HepG2 (cell line): ENCODE measurements around the gene DNAJB6. TPM values are rescaled to one million over a fixed set of nuclear protein-coding genes. Genes with fewer than 3 reads are reported as not detected.
A peak's percentile ranks its signal among the peaks of the same experiment; 100 is the strongest.

Source experiments
- ATAC-seq: fragments of 200-7000 bp; cut with Tn5 transposase; 3 replicates; pipeline ENCODE4 v1.9.1; 2020; ENCODE audit warnings: mild to moderate bottlenecking, moderate library complexity
- BruUV-seq: library from RNA; stranded (reverse); fragments of 400-500 nt; replicated peaks from 2 replicates; lab custom pipeline; 2021; lab: Mats Ljungman, UMichigan
- CTCF ChIA-PET: fragments of 300-600 bp; formaldehyde crosslinking; extraction: SDS; loops from one replicate; lab custom pipeline; 2021; ENCODE audit warnings: low total read pairs, inconsistent platforms, low intra/inter-chr PET ratio; lab: Yijun Ruan, JAX
- POLR2A ChIA-PET: fragments of 350-600 bp; sonication (Branson Sonifier 250); formaldehyde crosslinking; loops from one replicate; lab custom pipeline; 2020; ENCODE audit warnings: antibody characterized with exemption, inconsistent platforms; lab: Yijun Ruan, JAX
- DNase-seq: peaks from one replicate; pipeline ENCODE4 v3.0.0-alpha.2; 2015; ENCODE audit warnings: low spot score
- FAIRE-seq: peaks from 3 replicates; lab custom pipeline; 2011; peaks lifted over from hg19 to GRCh38; lab: Jason Lieb, UNC
- H2AFZ ChIP-seq: one replicate; pipeline ENCODE4 v1.6.1; 2011; ENCODE audit warnings: low read length, inconsistent platforms
- H3K27ac ChIP-seq: fragments of 300-600 bp; 3 replicates; pipeline ENCODE4 v1.8.0; 2011; ENCODE audit warnings: mixed run types, mild to moderate bottlenecking, mixed read lengths, low read length, inconsistent platforms; ENCODE audit not compliant: insufficient read depth; ENCODE audit errors: extremely low read length
- H3K27me3 ChIP-seq, 2 experiments: fragments of 200-600 bp in 1 of 2; 2 replicates in 1 of 2; 3 replicates in 1 of 2; pipeline versions ENCODE4 v1.6.0 to v1.8.0; 2011; ENCODE audit warnings: low read length in 2 of 2, mild to moderate bottlenecking in 2 of 2, moderate library complexity in 2 of 2, inconsistent platforms in 1 of 2; ENCODE audit not compliant: insufficient read depth in 2 of 2, control insufficient read depth in 1 of 2
- H3K36me3 ChIP-seq, 2 experiments: fragments of 200-600 bp in 1 of 2; replicated peaks in 1 of 2; 2 replicates in 1 of 2; 3 replicates in 1 of 2; pipeline versions ENCODE4 v1.5.1 to v1.8.0; 2011; ENCODE audit warnings: low read length in 2 of 2, inconsistent platforms in 1 of 2; ENCODE audit not compliant: insufficient read depth in 2 of 2, control insufficient read depth in 1 of 2
- H3K4me1 ChIP-seq: 2 replicates; pipeline ENCODE4 v1.5.1; 2012; ENCODE audit warnings: low read length, inconsistent platforms; ENCODE audit not compliant: insufficient read depth
- H3K4me2 ChIP-seq: 2 replicates; pipeline ENCODE4 v1.6.0; 2011; ENCODE audit warnings: low read depth, low read length, inconsistent platforms
- H3K4me3 ChIP-seq, 3 experiments: fragments of 200-600 bp in 1 of 3; sonication (generic), shearing (Covaris generic) in 1 of 3; replicated peaks in 1 of 3; 2 replicates each; pipeline ENCODE4 v1.5.1; 2011 to 2016; ENCODE audit warnings: low read length in 3 of 3, inconsistent platforms in 2 of 3, low read depth in 2 of 3, mild to moderate bottlenecking in 2 of 3, control low read depth in 1 of 3, mixed read lengths in 1 of 3; ENCODE audit not compliant: insufficient read depth in 1 of 3
- H3K79me2 ChIP-seq: one replicate; pipeline ENCODE4 v1.6.1; 2011; ENCODE audit warnings: low read length, inconsistent platforms; ENCODE audit not compliant: insufficient read depth
- H3K9ac ChIP-seq: 2 replicates; pipeline ENCODE4 v1.6.0; 2011; ENCODE audit warnings: mild to moderate bottlenecking, low read depth, low read length, inconsistent platforms; ENCODE audit not compliant: insufficient read depth
- H3K9me3 ChIP-seq: 2 replicates; pipeline ENCODE4 v1.5.1; 2012; ENCODE audit warnings: mild to moderate bottlenecking, low read length
- H4K20me1 ChIP-seq: 2 replicates; pipeline ENCODE4 v1.6.0; 2011; ENCODE audit warnings: inconsistent platforms, mild to moderate bottlenecking, low read length, moderate library complexity; ENCODE audit not compliant: insufficient read depth
- AGO2 ChIP-seq: fragments of 200-400 bp; formaldehyde crosslinking; optimal IDR thresholded peaks from 2 replicates; pipeline ENCODE3; 2017; ENCODE audit warnings: mild to moderate bottlenecking, low read depth, low read length, moderate library complexity
- ATF5 ChIP-seq: sonication (generic); formaldehyde crosslinking; IDR thresholded peaks from 2 replicates; pipeline ENCODE4 v1.4.0; 2020; ENCODE audit warnings: mild to moderate bottlenecking, low read depth, missing genetic modification reagents
- IKZF5 ChIP-seq: IDR thresholded peaks from 2 replicates; pipeline ENCODE4 v1.6.1; 2018; ENCODE audit warnings: missing genetic modification reagents, mild to moderate bottlenecking, missing compliant biosample characterization
- TBP ChIP-seq: sonication (generic); formaldehyde crosslinking; IDR thresholded peaks from 2 replicates; pipeline ENCODE4 v1.5.0; 2020; ENCODE audit warnings: missing genetic modification reagents
- ZFX ChIP-seq: sonication (generic); formaldehyde crosslinking; IDR thresholded peaks from 2 replicates; pipeline ENCODE4 v1.4.0; 2020; ENCODE audit warnings: mild to moderate bottlenecking, low read depth, missing genetic modification reagents, moderate library complexity
- ZNF678 ChIP-seq: sonication (generic); formaldehyde crosslinking; IDR thresholded peaks from 2 replicates; pipeline ENCODE4 v1.4.0; 2020; ENCODE audit warnings: mild to moderate bottlenecking, missing genetic modification reagents
- WGBS: methylation state at CpG from one replicate; pipeline ENCODE4 v1.1.6; 2017; ENCODE audit warnings: low lambda C conversion rate; 5-methylcytosine and 5-hydroxymethylcytosine counted together
- in situ Hi-C: cut with HindIII; loops from 2 replicates; pipeline ENCODE4 v1.10.0; 2017; ENCODE audit warnings: low pct_unique_long_range_greater_than_20kb; ENCODE audit not compliant: extremely low pct_ligation_motif_present
- intact Hi-C: fragments of 100-400 bp; cut with micrococcal nuclease; formaldehyde crosslinking; loops from one replicate; pipeline ENCODE4 v1.10.0; 2022; ENCODE audit not compliant: unreplicated experiment
- polyA plus RNA-seq, 8 experiments: library from polyadenylated mRNA; depleted of rRNA in 3 of 8; stranded (reverse) in 7 of 8; unstranded in 1 of 8; fragments of >200 nt; fragmentation: Illumina TruSeq in 4 of 8; extraction: Trizol in 4 of 8; gene quantifications; 2 replicates each; pipeline versions ENCODE4 v1.2.1 to v1.2.3, GENCODE V29; 2011 to 2016; ENCODE audit warnings: low read depth in 4 of 8, missing spikeins in 1 of 8, mixed read lengths in 1 of 8; ENCODE audit not compliant: insufficient read depth in 1 of 8
- total RNA-seq, 5 experiments: library from RNA; depleted of rRNA; stranded (reverse); fragments of >200 nt; fragmentation: Illumina TruSeq; extraction: Trizol; gene quantifications; 2 replicates each; pipeline ENCODE4 v1.2.3, GENCODE V29; 2016; ENCODE audit warnings: low read depth in 1 of 5

The DNAJB6 gene
- total and polyA plus RNA-seq, 2 of the 13 experiments (the other 11 are each of a cell fraction or from before 2014, with no cell fraction given): 29.9 to 53.9 TPM

GRCh38 chr7:157400171-157400860 lies 63.5 kb downstream of the DNAJB6 start:
- Histone ChIP-seq H4K20me1 (no peaks in the 10 kb centered on the region; the same call in 1 of the 2 replicates), H3K4me1 (no peaks in the 10 kb centered on the region), H3K4me2 (no peak overlapping the region), H2AFZ (no peak overlapping the region), H3K79me2 (peaks cover 2% of the 10 kb centered on the region), H3K9me3 (no peaks in the 10 kb centered on the region), H3K36me3 (peaks cover 3 to 17% of the 10 kb centered on the region in 2 experiments; a peak in 4 of 5 replicates), H3K27me3 (no peaks in the 10 kb centered on the region), H3K27ac (no peak overlapping the region), H3K9ac (no peak overlapping the region), H3K4me3 (no peak overlapping the region)
- ATAC-seq (no peak), FAIRE-seq (no peak), DNase-seq (no peak)
- WGBS: 98% methylated on average over 26 of the region's 38 CpGs
- ChIA-PET POLR2A (no interaction called here), CTCF (no interaction called here)
- in situ Hi-C loops: no loop called here
- TF ChIP-seq ATF5 (CRISPR knock-in tag) (no peak), TBP (CRISPR knock-in tag) (no peak), ZFX (no peak), IKZF5 (CRISPR knock-in tag) (no peak), AGO2 (peak; percentile 22), ZNF678 (CRISPR knock-in tag) (no peak)
- intact Hi-C loops: no loop called here
- BruUV-seq: no TSS peak
